ENCODE results near the gene PACS2.
A peak's percentile ranks its signal among the peaks of the same experiment; 100 is the strongest.
"Not testable (repeated sequence)": the region's sequence is repeated elsewhere in the genome, so short reads cannot be mapped to it uniquely, and the experiment has no call there.

Gene PACS2

DNA sequence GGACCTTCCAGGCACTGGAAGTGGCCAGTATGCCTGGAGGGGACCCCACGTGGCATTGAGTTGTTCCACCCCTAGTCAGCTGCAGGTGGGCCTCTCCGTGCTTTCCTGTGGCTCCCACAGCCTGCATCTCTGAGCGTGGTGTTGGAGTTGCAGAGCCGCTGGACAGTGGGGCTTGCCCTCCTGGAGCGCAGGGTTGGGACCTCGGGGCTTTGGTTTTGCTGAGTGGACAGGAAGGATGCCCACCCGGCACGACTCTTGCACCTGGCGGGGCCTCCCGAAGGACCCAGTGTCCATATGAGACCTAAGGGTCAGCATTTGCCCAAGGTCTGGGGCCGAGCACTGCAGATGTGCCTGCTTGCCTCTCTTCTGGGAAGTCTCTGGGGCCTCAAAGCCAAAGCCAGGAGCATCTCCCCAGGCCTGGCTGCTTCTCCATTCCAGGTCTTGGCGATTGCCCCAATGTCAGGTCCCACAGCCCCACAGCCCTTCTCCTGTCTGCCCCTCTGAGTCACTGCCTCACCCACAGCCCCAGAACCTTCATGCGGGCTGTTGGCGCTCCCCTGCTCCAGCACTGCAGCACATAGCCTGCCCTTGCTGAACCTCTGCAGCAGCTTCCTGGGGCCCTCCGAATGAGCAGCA is 1.5 kb downstream of the PACS2 start:
- DNase-seq (ENCODE audit: low spot score), result no peak

DNA sequence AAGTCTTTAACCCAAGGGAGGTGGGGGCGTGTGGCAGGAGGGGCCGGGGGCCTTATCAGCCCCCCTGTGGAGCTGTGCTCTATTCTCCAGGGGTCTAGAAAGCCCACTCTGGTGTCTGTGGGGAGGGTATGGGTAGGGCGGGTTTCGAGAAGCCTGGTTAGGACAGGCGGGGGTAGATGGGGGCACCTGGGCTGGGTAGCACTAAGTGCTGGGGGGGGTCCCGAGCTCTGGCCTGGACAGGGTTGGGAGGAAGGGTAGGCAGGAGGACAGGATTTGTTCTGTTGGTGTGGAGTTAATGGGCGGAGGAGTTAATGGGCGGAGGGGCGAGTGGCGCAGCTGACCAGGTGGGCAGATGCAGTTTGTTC is 2.0 kb downstream of the PACS2 start:
- DNase-seq (ENCODE audit: low spot score), result no peak

DNA sequence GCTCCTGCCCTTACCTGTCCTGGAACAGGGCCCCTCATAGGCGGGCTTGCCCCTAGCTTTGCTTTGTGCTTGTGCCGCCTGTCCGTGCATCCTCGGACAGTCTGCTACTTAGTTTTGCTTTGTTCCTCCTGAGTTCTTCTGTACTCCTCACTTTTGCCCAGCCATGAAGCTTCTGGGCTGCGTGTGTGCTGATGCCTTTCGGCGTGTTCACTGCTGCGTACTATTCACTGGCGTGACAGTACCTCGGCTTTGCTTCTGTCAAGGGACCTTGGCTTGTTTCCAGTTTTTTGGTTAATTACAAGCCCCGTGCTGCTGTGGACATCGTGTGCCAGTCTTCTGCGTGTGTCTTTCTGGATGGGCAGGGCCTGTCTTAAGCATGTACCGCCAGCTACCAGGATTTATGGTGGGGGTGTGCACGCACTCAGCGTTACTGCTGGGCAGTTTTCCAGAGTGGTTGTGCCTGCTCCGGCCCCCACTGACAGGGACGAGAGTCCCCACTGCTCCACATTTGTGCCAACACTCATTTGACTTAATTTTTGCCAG is 2.5 kb downstream of the PACS2 start:
- DNase-seq (ENCODE audit: low spot score), result peak; percentile 17

DNA sequence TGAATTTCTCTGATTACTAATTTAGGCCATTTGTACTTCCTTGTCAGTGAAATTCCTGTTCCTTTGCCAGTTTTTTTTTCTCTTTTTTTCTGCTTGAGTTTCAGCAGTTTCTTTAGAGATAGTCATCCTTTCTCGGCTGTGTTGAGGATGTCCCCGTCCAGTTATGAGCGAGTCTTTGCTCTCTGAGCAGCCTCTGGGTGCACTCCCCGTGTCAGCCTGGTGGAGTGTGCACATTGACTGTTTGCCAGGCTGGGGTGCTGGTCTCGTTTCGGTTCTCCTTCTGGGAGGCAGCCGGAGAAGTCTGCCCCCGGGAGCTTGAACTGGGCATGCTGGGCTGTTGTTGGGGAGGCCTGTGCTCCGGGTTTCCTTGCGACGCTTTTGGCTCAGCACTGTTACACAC is 3.0 kb downstream of the PACS2 start:
- DNase-seq (ENCODE audit: low spot score), result no peak

DNA sequence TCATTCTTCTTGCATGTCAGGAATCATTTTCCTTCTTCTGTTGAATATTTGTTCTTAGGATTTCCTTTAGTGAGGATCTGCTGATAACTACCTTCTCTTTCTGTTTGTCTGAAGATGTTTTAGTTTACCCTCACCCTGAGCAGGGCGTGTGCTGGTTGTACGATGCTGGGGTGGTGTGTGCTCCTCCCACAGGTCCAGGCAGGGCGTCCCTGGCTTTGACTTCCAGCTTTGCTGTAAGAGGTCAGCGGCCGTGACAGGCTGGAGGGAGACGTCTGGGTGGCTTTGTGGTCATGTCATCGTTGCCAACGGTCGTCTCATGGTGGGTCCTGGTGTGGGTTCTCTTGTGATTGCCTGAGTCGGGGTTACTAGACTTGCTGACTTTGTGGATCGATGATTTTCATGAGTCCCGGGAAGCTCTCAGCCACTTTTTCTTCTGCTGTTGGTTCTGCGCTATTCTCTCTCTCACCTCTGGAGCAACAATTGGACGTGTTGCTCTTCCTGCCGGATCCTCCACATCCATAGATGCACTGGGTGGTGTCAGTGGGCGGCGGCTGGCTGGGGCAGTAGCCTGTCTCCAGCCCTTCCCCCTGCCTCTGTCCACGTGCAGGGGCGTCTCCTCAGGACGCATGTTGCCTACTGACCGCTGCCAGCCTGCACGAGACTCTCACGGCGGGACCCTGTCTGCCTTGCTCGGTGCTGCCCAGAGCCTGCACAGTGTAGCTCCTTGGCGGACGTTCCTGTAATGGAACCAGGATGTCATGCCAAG is 8.4 kb downstream of the PACS2 start:
- DNase-seq (ENCODE audit: low spot score), result no peak

DNA sequence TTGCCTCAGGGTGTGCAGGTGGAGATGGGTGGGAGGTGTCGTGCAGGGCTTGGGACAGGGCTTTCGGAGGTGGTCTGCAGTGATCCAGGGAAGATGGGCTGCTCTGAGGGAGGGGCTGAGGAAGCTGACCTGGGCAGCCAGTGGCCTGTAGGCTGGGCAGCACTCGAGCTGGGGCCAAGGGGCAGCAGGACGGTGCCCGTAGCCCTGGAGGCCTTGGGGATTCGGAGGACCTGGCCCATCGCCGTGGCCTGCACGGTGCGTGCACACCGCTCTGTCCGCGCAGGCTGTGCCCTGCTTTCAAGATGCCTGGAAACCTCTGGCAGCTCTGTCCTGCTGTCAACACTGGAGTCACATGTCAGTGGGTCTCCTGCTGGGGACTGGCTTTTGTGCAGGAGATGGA is 9.1 kb downstream of the PACS2 start:
- no peak for DNase-seq (ENCODE audit: low spot score)

DNA sequence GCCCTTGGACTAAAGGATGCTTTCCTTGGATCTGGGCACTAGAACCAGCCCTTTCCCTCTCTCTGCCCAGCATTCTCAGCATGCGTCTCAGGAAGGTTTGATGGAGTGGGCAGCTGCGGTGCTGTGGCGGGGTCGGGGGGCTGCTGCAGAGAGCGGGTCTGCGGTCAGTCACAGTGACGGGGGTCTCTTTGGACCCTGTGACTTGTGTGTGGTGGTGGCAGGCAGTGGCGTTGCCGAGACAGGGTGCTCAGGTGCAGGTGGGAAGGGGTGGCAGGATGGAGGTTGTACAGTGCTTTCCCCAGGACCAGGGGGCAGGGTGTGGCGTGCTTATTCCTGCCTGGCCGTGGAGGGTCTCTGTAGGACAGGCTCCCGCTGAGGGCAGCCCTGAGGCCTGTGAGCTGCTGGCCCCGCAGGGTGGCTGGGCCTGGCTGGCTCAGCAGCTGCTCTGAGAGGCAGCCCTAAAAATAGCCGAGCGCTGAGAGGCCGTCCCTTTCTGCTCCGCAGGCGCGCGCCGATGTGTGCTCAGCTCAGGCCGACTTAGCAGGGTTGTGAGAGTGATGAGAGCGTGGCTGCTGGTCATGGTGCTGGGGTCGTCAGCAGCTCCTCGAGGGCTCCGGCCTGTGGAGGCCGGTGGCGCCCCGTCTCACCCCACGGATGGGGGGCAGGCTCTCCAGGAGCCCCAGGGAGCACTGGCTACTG is 9.7 kb downstream of the PACS2 start:
- no peak for DNase-seq (ENCODE audit: low spot score)

DNA sequence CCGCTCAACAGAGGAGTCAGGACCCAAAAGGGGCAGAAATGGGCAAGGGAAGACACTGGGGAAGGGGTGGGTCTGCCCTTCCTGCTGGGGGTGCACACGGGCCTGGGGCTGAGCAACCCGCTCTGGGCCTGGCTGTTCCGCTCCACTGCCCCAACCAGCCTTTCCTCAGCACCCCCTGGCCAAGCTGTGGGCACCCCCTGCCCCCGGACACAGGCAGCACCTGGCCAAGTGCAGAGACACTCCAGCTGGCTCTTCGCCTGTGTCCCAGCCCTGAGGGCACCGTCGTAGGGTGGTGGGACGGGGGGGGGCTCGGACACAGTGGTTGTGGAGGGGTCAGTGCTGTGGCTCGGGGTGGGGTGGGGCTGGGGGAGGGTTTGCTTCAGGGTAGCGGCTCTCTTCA is 10.3 kb downstream of the PACS2 start:
- no peak for DNase-seq (ENCODE audit: low spot score)

DNA sequence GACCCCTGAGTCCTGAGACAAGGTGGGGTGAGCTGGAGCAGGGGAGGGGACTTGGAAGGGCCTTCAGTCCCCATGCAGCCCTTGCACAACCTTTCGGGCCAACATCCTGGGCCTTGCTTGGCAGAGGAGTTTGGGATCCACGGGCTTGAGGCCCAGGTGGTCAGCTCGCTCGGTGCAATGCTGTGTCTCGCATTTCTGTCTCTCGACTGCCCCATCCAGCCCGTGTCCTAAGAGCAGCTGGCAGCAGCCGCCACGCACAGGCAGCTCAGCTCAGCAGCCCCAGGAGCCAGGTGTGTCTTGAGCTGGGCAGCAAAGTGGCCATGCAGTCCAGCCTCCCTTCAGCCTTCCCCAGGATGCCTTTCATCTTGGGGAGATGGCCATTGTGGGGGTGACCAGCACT is 10.8 kb downstream of the PACS2 start:
- no peak for DNase-seq (ENCODE audit: low spot score)

DNA sequence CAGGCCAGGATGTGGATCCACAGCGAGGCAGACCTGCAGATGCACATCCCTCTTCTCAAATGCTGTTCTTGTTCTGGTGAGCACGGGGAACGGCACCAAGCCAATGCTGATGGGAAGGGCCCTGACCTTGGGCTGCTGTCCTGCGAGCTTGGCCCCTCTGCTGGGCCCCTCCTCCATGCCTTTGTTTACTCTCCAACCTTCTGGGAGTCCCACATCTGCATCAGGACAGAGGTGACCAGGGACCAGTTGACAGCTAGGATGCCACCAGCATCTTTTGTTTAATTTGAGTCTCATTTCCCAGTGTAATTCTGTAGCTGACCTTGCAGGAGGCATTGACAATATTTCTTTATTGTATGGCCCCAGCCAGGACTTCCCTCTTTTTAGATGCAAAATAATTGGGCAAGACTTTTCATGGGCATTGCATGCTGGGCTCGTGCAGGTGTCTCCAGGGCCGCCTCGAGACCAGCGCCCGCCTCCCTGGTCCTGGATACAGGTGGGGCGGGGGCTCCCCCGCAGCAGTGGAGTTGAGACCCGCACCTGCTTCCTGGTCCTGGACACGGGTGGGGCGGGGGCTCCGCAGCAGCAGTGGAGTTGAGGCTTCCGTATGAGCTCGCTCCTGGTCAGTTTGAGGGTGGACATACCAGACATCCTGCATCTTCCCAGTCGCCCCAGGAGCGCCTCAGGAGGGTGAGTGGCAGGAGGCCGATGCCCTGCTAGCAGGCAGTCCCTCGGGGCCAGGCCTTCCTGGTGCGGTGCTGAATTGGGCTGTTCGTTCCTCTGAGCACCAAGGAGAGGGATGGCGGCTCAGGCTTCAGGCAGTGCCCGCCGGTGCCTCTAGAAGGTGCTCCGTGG is 11.4 kb downstream of the PACS2 start:
- no peak for DNase-seq (ENCODE audit: low spot score)

DNA sequence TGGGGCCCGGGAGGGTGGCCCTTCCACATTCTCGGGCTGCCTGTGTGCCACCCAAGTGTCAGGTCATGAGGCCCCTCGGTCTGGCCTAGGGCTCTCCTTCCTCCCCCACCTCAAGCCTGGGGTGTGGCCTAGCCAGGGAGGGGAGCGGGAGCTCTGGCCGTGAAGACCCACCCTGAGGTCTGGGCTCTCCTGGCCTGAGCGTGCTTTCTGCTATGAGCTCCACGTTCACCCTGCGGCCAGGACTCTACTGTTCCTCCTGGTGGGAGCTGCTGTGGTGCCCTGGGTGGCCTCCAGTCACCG is 12.0 kb downstream of the PACS2 start:
- DNase-seq (ENCODE audit: low spot score), result no peak

DNA sequence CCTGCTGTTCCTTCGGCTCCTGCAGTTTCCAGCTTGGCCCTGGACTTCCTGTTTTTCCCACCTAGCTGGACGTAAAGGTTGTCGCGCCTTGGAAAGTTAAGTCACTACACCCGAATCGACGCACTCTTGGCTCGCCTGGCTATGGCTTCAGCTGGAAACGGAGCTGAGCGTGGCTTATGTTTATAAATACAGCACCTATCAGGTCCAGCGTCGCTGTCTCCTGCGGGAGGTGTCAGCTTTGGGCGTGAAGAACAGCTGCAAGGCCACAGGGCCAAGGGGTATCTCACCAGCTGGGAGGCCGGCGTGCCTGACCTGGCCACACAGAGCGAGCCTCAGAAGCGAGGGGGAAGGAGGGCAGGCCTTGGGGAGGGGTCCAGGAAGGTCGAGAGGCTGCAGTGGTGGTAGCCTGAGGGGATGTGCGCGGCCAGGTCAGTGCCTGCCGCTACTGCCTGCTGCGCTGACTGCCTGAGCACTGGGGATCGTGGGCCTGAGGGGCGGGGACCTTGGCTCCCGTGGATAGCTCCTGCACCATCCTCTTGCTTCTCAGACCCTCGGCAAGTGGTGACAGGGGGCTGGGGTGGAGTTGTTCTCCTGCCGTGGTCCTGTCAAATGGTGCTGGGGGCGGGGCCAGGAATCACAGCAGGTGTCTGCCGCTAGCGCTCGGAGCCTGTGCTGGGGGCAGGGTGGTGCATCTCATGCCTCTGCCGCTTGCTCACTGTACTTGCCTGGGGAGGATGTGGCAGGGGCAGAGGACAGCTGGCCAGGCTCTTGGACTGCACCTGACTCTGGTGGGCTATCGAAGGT is 12.5 kb downstream of the PACS2 start:
- DNase-seq (ENCODE audit: low spot score), result peak; percentile 76

DNA sequence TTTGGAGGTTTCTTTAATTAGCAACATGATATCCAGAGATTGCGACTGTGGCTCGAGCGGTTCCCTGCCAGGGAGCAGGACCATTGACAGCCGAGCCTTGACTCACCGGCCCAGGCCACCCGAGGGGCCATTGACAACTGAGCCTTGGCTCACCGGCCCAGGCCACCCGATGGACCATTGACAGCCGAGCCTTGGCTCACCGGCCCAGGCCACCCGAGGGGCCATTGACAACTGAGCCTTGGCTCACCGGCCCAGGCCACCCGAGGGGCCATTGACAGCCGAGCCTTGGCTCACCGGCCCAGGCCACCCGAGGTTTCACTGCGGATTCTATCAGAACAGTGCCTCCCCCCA is 13.1 kb downstream of the PACS2 start:
- not testable (repeated sequence) for DNase-seq (ENCODE audit: low spot score)

DNA sequence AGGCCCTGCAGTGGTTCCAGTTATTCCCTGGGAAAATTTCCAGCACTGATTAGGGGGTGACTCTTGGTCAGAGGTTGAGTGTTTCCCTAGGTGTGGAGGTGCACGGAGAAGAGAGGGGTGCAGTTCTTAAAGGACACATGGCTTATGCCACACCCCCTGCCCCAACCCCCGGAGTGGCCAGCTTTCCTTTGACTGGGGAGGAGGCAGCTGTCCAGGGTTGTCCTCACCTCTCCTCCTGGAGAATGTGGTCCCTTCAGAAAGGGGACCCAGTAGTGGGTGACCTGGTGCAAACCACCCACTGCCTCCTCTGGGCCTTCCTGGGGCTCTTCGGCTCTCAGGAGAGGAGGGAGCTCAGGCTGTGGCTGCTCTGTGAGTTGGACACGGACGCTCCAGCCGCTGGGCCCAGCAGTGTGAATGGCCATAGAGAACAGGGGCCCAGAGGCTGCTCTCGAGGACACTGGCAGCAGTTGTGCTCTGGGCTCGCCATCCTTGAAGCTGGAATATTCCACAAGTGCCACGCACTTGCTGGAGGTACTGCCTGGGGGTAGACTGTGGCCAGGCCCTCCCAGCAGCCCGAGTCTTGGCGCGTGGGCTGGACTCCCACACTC is 13.6 kb downstream of the PACS2 start:
- no peak for DNase-seq (ENCODE audit: low spot score)

DNA sequence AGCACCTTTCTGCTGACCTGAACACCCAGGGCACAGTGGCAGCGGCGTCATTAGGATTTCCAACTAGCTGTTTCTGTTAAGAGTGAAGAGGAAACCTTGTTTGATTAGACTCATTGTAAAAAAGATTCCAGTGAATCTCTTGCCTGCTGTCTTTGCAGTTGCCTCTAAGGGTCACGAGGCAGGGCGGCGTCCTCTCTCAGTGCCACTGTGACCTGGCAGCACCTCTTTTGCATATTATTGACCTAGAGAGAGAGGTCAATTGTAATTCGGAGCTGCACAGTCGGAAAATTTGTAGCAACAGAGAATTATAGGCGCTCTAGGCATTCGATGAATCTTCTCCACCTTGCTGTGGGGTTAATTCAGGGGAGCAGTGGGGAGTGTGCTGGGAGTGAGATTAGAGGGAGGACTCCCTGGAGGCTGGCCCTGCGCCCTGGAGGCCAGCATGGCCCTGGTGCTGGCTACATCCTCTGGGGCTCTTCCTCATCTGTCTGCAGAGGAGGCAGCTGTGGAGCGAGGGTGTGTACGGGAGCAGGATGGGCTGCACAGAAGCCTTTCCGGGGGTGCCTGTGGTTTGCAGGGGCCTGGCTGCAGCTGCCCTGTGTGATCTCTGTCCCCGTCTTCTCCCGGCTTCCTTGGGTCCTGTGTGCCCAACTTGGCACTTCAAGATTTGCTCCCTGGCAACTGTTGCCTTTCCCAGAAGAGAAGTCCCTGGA is 14.3 kb downstream of the PACS2 start:
- DNase-seq (ENCODE audit: low spot score), result no peak

DNA sequence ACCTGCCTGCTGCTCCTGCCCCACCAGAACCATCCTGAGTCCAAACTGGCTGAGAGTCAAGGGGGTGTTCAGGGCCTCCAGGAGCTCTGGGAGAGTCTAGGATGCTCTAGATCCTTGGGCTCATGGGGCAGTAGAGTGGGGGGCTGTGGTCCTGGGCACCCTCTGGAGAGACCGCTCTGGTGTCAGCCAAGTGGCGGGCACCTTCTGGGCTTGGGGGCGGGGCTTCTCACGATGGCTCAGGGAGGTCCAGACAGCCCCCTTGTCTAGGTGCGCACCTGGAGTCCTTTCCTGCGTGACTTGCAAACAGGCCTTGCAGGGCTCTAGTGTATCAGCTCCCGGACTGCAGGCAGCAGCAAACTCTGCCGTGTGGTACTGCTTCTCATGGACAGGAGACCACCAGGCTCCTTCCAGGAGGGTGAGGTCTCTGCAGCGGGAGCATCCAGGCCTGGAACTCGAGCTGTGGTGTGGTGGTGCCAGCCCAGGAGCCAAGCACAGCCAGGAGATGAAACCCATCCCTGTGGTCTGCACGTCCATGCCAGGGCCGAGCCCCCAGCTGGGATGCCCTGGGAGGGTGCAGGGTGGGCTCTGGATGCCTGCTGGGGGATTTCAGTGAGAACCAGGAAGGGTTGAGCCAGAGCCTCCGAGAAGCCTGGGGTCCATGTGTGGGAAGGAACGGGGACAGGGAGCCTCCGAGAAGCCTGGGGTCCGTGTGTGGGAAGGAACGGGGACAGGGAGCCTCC is 15.0 kb downstream of the PACS2 start:
- no peak for DNase-seq (ENCODE audit: low spot score)

DNA sequence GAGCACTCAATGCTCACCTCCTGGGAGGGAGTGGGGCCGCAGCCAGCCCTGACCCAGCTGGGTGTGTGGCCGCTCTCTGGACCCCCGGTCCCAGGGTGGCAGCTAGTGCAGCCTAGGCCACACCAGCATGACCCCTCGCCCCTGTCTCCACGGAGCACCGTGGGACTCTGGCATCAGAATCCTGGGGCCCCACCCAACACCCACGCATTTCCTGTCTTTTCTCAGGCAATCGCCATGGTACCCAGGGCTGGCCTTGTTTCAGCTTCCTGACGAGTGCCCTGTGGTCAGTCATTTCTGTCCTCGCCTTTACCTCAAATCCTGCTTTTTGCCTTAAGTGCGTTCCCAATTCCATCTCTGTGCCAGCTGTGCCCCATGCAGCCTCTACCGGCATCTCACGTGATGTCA is 15.9 kb downstream of the PACS2 start:
- DNase-seq (ENCODE audit: low spot score), result no peak

DNA sequence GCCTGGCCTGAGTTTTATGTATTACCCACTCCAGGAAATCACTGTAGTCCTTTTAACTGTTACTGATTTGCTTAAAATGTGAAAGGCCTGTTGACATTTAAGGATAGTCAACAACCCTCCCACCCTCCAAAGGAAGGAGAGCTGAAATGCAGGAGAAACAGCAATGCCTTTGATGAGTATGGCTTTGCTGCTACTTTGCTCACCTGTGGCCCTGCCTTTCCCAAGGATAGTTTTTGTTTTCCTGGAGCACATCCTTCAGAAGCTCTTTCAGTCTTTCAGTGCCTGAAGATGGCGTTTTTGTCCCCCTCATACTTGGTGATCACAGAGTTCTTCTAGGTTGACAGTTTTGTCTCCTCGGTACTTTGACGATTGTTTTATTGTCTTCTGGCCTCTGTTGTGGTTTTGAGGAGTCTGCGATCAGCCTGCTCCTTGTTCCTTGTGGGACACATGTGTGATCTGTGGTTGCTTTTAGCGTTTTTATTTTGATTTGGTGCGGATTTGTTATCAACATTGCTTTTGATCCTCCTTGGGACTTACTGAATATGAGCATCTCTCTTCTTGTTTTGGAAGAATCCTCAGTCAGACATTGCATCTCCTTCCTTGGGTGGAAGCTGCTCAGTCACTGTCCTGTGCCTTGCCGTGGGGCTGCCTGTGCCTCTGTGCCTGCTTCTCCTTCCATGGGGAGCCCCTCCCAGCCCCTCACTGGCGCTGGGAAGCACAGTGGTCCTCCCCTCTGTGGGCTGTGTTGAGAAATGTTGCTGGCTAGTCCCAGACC is 17.2 kb downstream of the PACS2 start:
- no peak for DNase-seq (ENCODE audit: low spot score)

DNA sequence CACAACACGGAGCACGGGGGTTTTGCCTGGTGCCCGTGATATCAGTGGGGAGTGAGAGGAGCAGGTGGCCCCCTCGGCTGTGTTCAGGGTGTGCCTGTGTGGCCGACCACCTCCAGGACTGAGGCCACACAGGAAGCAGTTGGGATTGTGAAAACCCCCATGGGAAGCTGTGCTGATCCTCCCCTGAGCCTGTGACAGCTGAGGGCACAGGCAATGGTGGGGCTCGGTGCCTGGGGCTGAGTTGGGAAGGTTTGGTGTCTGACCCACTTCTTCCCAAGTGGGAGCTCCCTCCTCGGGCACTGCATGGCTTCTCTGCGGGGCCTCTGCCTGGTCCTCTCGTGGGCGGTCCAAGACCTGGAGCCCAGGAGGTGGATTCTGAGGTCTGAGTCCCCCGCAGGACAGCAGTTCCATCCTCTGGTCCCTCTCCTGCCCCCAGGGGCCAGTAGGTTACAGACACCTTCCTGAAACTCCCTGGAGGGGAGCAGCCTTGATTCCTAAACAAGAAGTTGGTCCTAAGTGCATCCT is 17.9 kb downstream of the PACS2 start:
- no peak for DNase-seq (ENCODE audit: low spot score)

All from iPS-NIHi11 (cell line).